Ureter (tissue), 1 donor: Measurements from ENCODE around the gene CCR7. TPM values are rescaled to one million over a fixed set of nuclear protein-coding genes. Genes with fewer than 3 reads are reported as not detected.

Experiments used
- DNase-seq: peaks from one replicate; pipeline ENCODE4 v3.0.0-alpha.2; 2020; ENCODE audit warnings: low spot score
- total RNA-seq: library from RNA; stranded (reverse); gene quantifications from one replicate; pipeline ENCODE4 v1.2.4, GENCODE V29; 2023
- donor health status: DM: yes; HTN: yes; CAD: no.

The CCR7 gene
- total RNA-seq, 1 donor from 2014 or later = 0.57 TPM

- no peak for DNase-seq
These were observed 48.5 kb downstream of the CCR7 start for GRCh38 chr17:40516581-40517285.

DNA sequence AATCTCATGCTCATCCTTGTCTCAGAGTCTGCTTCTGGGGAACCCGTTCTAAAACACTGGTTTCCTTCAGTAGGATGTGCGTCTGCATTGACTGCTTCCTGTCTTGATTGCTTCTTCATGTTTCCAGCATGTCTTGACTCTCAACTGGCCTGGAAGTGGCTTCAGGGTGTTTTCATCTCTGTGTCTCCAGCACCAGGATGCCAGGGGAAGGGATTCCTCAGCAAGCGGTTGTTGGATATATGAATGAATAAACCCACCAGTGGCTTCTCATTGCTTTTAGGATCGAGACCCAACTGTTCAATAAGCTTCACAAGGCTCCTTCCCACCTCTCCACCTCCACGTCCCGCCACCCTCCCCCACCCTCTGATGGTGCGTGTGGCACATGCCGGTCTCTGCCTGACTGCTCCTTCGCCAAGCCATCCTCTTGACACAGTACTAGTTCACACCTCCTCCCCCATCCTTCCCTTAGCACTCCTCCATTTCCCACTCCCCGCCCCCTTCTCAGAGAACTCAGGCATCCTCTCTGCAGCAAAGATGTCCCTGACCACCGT is 49.7 kb downstream of the CCR7 start:
- no peak for DNase-seq

- no peak for DNase-seq
These were observed 50.3 kb downstream of the CCR7 start for GRCh38 chr17:40515011-40515410.

GRCh38 chr17:40514013-40514875 is 51.0 kb downstream of the CCR7 start:
- DNase-seq = no peak

GRCh38 chr17:40511667-40512220 is 53.5 kb downstream of the CCR7 start:
- no peak for DNase-seq

GRCh38 chr17:40511136-40511535 is 54.1 kb downstream of the CCR7 start:
- DNase-seq = no peak

DNA sequence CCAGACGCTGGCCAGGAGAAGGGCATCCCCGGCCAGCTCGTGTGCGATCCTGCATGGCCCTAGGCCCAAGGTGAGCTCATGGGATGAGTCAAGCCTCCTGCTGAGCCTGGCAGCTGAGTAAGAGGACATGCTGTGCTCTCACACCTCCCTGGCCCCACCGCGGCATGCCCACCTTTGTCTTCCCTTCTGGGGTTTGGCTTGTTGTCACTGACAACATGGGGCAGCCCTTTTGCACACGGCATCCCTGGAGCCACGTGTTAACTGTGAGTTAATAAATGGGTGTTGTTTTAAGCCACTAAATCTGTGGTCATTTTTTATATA is 55.0 kb downstream of the CCR7 start:
- DNase-seq = no peak

DNA sequence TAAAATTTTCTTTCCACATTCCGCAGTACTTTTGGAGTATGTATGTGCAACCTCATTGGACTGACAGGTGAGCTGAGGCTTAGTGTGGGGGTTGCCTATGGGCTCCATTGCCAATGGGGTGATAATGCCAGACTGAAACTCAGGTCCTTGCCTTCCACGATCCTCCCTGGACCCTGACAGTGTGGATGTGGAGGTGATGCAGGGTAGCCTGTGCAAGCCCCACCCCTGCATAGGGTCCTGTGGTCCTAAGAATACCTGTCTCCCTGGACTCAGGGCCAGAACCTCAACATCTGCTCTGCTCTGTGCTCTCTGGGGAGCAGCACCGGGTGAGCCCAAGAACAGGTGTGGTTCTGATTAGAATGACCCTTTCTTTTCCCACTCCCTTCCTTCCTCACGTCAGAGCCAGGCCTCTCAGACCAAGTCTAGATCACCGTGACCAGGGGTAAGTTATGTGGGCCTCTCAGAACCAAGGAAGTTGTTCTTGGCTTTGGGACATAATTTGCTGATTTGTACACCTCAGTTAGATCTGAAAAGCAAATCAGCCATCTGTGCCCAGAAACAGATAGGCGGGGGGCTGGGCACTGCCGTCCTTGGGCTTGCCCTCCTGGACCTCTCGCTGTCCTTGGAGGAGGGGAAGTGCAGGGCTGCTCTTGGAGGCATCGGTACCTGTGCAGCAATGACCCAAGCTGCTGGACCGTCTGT is 55.5 kb downstream of the CCR7 start:
- no peak for DNase-seq

DNA sequence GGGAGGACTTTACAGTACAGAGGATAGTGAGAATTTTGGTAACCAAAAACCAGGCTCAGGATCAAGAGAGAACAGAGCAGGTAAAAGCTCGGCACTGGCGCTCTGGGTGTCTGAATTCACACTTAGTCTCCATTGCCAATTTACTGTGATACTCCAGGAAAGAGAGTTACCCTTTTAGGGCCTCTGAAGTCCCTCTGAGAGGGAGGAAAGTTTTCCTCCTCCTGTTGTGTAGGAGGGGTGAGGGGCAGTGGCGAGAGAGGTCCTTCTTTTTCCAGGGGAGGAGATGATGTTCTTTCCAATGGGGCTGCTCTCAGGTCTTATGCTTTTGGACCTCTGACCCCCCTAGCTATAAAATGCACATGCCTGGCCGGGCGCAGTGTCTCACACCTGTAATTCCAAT is 58.5 kb downstream of the CCR7 start:
- DNase-seq = no peak

Other genes starting within 250 kb of the CCR7 start
- 2.0 TPM for gene GJD3, start 200.7 kb downstream of the CCR7 start, total RNA-seq
- gene TOP2A, start 147.6 kb downstream of the CCR7 start, total RNA-seq = 2.9 TPM
- gene IGFBP4, start 122.0 kb downstream of the CCR7 start, total RNA-seq = 505 TPM
- gene TNS4, start 63.8 kb downstream of the CCR7 start, total RNA-seq = 53.1 TPM
- gene SMARCE1, start 82.3 kb upstream of the CCR7 start, total RNA-seq = 117 TPM
- 3.6 TPM for gene KRT222, start 99.7 kb upstream of the CCR7 start, total RNA-seq
- gene KRT24, start 138.3 kb upstream of the CCR7 start, total RNA-seq = 0.52 TPM
- not detected for gene KRT25, start 189.9 kb upstream of the CCR7 start, total RNA-seq
- not detected for gene KRT26, start 206.7 kb upstream of the CCR7 start, total RNA-seq
- 2.0 TPM for gene KRT27, start 217.1 kb upstream of the CCR7 start, total RNA-seq
- not detected for gene KRT28, start 234.5 kb upstream of the CCR7 start, total RNA-seq